Stimulated activated CD4-positive, alpha-beta T cell treated with anti-CD3 and anti-CD28 coated beads, Interleukin-12 subunit alpha, Interleukin-12 subunit beta, amount 100 ng/mL, for 4 hours (primary cell): ENCODE results near the gene ULBP2.
A peak's percentile ranks its signal among the peaks of the same experiment; 100 is the strongest.
"Not testable (repeated sequence)": the region's sequence is repeated elsewhere in the genome, so short reads cannot be mapped to it uniquely, and the experiment has no call there.

ENCODE experiments used
- DNase-seq: peaks from one replicate; pipeline ENCODE4 v3.0.0-alpha.2; 2020

ULBP2 gene

GRCh38 chr6:149929422-149929821 lies 12.4 kb upstream of the ULBP2 start:
- DNase-seq = no peak

- DNase-seq = no peak
These were observed 10.3 kb upstream of the ULBP2 start for GRCh38 chr6:149931501-149931900.

- DNase-seq = no peak
These were observed 8.8 kb upstream of the ULBP2 start for GRCh38 chr6:149933036-149933435.

GRCh38 chr6:149933461-149933860 lies 8.4 kb upstream of the ULBP2 start:
- no peak for DNase-seq

GRCh38 chr6:149934249-149935156 lies 7.3 kb upstream of the ULBP2 start:
- DNase-seq = peak; percentile 60

- no peak for DNase-seq
These were observed 6.6 kb upstream of the ULBP2 start for GRCh38 chr6:149935246-149935645.

- no peak for DNase-seq
These were observed 6.1 kb upstream of the ULBP2 start for GRCh38 chr6:149935668-149936067.

GRCh38 chr6:149936743-149937142 lies 5.1 kb upstream of the ULBP2 start:
- no peak for DNase-seq

- not testable (repeated sequence) for DNase-seq
These were observed 3.7 kb upstream of the ULBP2 start for GRCh38 chr6:149938013-149938570.

- no peak for DNase-seq
These were observed 3.1 kb upstream of the ULBP2 start for GRCh38 chr6:149938571-149939355.

GRCh38 chr6:149939356-149939648 lies 2.5 kb upstream of the ULBP2 start:
- DNase-seq = no peak

GRCh38 chr6:149939909-149940671 lies 1.7 kb upstream of the ULBP2 start:
- no peak for DNase-seq

- no peak for DNase-seq
These were observed 1.2 kb upstream of the ULBP2 start for GRCh38 chr6:149940672-149940982.

- DNase-seq = no peak
These were observed 631 bp downstream of the ULBP2 start for GRCh38 chr6:149942461-149942829.

GRCh38 chr6:149943321-149943720 lies 1.5 kb downstream of the ULBP2 start:
- DNase-seq = not testable (repeated sequence)

- not testable (repeated sequence) for DNase-seq
These were observed 3.5 kb downstream of the ULBP2 start for GRCh38 chr6:149945276-149945675.

GRCh38 chr6:149946631-149947030 lies 4.8 kb downstream of the ULBP2 start:
- not testable (repeated sequence) for DNase-seq

- not testable (repeated sequence) for DNase-seq
These were observed 5.7 kb downstream of the ULBP2 start for GRCh38 chr6:149947533-149947932.

- DNase-seq = no peak
These were observed 6.2 kb downstream of the ULBP2 start for GRCh38 chr6:149948011-149948410.

- no peak for DNase-seq
These were observed 6.8 kb downstream of the ULBP2 start for GRCh38 chr6:149948616-149949015.

GRCh38 chr6:149950423-149950822 lies 8.6 kb downstream of the ULBP2 start:
- no peak for DNase-seq

GRCh38 chr6:149951096-149951495 lies 9.3 kb downstream of the ULBP2 start:
- DNase-seq = no peak

- no peak for DNase-seq
These were observed 9.8 kb downstream of the ULBP2 start for GRCh38 chr6:149951626-149952025.
